M059J (cell line): Measurements from ENCODE around the gene CCDC81. TPM values are rescaled to one million over a fixed set of nuclear protein-coding genes. Genes with fewer than 3 reads are reported as not detected.
A peak's percentile ranks its signal among the peaks of the same experiment; 100 is the strongest.
"Not testable (repeated sequence)": the region's sequence is repeated elsewhere in the genome, so short reads cannot be mapped to it uniquely, and the experiment has no call there.

Experiments
- DNase-seq: peaks from one replicate; pipeline ENCODE4 v3.0.0-alpha.2; 2012; ENCODE audit warnings: low read depth
- total RNA-seq: library from RNA; depleted of rRNA; stranded (reverse); fragments of >200 nt; shearing (Covaris generic); gene quantifications from 2 replicates; pipeline ENCODE4 v1.2.3, GENCODE V29; 2014; rRNA removed

CCDC81 gene
- total RNA-seq, result 0.79 TPM in 2 replicates

DNA sequence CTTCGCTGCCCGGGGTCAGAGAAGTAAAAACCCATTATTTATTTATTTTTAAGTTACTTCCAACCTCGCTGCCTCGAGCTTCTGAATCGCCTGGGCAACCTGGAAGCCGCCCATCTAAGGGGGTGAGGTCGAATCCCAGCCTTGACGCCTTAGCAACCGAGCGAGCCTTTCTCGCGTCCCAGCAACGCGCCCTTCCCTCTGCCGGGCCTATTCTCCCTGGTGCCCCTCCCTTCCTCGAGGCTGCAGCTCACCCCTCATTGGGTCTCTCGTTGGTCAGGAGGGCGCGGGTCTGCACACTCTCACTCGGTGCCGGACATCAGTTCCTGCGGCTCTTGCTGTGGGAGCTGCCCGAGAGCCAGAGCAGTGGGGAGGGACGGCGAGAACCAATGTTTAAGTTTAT is at the start of gene CCDC81:
TSS of gene CCDC81 (plus strand) at position 302 of the 400 bp plus-strand sequence. CDS start 277 bp downstream, outside the sequence.
- DNase-seq, result peak; percentile 22

DNA sequence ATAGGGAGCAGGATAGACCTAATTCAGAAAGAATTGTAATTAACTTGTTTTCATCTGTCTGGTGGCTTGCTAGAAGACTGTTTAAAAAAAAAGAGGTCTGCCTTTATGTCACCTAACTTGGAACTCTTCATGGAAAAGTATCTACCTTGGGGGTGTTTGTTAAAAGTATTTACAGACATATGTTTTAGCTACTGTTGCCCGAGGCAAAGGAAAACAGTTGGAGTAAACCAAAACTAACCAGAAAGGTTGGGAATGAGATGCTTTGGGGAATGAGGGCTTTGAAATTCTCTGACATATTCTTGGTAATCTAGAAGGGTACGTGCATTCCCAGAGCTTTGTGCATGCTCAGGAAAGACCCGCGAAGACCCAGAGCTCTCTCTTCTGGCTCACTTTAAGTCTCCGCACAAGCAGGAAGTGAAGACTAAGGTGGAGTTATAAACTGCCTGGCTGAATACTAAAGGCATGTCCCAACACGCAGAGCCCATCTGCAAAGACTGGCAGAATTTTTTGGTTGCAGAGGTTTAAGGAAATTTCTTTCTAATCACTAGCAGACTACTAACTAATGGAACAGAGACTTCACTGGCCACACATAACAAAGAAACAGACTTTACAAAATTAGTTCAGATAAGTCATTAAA is 39.4 kb upstream of the CCDC81 start:
- peak; percentile 12 for DNase-seq

DNA sequence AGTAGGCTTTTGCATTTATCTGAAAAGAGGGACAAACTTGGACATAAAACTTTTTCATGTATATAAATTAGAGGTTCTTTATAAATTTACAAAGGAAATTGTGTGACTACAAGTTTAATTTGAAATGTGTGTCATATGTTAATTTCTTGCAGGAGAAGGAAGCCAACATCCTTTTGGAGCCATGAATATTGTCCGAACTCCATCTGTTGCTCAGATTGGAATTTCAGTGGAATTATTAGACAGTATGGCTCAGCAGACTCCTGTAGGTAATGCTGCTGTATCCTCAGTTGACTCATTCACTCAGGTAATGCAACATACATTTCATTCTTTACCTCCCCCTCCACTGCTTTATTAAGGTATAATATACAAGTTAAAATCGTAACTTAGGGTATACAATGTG is 37.5 kb upstream of the CCDC81 start:
- no peak for DNase-seq

DNA sequence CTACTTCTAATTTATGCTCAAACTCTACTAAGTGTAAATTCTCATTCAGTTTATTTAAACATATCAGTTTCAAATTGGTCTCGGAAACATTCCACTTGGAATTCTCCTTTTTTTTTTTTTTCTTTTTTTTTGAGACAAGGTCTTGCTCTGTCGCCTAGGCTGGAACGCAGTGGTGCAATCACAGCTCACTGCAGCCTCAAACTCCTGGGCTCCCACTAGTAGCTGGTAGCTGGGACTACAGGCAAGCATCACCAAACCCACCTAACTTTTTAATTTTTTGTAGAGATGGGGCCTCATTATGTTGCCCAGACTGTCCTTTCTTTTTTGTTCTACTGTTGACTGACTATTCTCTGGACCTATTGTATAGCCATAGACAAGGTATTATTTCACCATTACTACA is 33.3 kb upstream of the CCDC81 start:
- DNase-seq, result no peak

DNA sequence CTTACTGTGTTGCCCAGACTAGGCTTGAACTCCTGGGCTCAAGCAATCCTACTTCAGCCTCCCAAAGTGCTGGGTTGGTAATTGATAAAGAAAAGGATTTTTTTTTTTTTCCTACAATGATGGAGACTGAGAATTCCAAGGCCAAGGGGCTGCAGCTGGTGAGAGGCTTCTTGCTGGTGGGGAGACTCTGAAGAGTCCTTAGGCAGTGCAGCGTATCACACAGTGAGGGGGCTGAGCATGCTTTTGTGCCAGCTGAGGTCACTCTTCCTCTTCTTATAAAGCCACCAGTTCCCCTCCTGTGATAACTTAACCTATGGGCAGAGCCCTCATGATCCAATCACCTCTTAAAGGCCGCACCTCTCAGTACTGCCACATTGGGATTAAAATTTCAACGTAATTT is 28.2 kb upstream of the CCDC81 start:
- no peak for DNase-seq

DNA sequence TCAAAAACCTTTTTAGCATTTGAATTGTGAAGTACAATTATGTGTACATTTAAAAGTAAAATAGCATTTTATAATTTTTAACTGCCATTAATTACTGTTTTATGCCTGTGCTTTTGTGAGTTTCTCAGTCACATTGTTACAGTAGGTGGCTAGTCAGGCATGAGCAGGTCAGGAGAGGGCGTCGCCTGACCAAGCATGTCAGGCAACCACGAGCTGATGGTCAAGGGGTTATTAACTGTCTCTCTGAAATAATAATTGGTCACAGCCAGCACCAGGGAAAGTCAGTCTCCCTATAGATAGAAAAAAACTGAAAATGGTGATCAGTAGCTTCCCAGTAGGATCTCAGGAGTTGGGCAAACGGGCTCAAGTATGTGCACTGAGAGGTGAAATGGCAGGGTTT is 19.4 kb upstream of the CCDC81 start:
- peak; percentile 22 for DNase-seq

DNA sequence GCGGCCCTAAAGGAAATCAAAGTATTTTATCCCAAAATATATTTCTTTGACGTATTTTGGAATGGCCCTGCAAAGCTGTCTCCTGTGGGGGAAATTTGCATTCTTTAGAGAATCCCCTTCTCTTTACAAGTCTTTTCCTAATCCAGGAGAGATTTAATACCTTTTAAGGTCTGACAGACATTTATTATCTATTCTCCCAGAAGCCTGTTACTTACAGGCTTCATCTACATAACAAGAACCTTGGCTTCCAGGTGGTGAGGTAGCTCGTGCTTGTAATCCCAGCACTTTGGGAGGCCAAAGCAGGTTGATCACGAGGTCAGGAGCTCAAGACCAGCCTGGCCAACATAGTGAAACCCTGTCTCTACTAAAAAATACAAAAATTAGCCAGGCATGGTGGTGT is 17.3 kb upstream of the CCDC81 start:
- not testable (repeated sequence) for DNase-seq

DNA sequence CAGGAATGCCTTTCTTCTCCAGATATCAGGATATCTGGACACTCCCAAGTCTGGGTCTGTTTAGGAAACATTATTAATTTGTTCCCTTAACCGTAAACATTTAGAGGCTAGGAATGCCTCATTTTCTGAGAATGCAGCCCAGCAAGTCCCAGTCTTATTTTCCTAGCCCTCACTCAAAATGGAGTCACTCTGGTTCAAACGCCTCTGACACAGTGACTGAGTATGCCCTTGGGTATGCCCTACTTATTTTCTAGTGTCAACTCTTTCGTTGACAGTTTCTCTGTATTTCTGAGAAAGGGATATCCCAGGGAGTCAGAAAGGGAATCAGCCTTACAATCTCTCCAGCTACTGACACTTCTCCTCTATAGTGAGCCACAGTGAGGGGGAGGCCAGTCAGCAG is 16.0 kb upstream of the CCDC81 start:
- no peak for DNase-seq

DNA sequence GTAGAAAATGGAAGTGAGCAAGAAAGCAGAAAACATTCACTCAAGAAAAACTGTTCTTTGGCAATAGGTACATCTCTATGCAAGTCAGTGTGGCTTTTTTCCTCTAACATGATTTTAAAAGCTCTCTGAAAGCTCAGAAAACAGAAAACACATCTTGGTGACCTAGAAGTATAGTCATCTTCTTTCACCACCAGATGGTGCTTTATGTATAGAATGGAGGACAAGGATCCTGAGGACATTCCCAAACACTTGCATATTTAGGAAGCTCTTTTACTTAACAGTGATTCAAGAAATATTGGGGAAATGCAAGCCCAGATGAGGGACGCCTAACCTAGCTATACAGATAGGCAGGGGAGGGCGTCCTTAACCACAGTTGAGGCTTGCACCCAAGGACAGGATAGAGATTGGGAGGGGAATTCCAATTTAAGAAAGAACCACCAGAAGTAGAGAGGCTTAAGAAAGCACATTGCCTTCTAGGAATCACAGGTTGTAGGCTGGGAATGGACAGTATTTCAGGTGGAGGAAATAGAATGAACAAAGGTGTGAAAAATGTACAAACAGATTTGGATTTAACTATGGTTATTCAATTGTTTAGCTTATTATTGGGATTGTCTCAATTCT is 13.8 kb upstream of the CCDC81 start:
- peak; percentile 48 for DNase-seq

DNA sequence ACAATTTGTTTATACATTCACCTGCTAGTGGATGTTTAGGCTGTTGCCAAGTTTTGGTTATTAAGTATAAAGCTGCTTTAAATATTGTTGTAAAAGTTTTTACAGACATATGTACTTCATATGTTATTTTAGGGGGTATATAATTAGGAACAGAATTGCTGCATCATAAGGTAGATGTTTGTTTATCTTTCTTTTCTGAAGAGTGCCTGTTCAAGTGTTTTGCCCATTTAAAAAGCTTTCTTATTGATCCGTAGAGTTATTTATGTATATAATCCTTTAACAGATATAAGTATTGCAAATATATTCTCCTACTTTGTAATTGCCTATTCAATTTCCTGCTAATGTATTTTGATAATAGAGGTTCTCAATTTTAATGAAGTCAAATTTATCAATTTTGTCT is 11.3 kb upstream of the CCDC81 start:
- no peak for DNase-seq

DNA sequence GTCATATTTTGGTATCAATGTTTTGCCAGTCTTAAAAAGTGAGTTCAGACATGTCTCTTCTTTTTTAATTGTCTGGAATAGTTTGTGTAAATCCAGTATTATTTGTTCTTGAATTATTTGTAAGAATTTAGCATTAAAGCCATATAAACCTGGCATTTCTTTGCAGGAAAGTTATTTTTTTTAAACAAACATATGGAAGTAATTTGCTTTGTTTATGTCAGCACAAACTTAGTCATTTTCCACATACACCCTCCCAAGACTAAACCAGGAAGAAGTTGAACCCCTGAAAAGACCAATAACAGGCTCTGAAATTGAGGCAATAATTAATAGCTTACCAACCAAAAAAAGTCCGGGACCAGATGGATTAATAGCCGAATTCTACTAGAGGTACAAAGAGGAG is 9.1 kb upstream of the CCDC81 start:
- DNase-seq, result no peak

DNA sequence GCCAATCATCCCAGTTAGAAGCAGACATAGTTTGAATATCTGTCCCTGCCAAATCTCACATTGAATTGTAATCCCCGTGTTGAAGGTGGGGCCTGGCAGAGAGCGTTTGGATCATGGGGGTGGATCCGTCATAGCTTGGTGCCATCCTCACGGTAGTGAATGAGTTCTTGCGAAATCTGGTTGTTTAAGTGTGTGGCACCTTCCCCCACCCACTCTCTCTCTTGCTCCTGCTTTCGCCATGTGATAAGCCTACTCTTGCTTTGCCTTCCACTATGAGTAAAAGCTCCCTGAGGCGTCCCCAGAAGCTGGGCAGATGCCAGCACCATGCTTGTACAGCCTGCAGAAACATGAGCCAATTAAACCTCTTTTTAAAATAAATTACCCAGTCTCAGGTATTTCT is 5.0 kb upstream of the CCDC81 start:
- no peak for DNase-seq

DNA sequence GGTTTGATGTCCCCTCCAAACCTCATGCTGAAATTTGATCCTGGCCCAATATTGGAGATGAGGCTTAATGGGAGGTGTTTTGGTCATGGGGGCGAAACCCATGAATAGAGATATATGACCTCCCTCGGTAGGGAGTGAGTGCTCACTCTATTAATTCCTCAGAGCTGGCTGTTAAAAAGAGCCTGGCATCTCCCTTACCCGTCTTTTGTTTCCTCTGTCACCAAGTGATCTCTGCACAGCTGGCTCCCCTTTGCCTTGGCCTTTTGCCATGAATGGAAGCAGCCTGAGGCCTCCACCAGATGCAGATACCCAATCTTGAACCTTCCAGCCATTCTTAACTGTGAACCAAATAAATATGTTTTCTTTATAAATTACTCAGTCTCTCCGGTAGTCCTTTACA is 4.5 kb upstream of the CCDC81 start:
- DNase-seq, result no peak

DNA sequence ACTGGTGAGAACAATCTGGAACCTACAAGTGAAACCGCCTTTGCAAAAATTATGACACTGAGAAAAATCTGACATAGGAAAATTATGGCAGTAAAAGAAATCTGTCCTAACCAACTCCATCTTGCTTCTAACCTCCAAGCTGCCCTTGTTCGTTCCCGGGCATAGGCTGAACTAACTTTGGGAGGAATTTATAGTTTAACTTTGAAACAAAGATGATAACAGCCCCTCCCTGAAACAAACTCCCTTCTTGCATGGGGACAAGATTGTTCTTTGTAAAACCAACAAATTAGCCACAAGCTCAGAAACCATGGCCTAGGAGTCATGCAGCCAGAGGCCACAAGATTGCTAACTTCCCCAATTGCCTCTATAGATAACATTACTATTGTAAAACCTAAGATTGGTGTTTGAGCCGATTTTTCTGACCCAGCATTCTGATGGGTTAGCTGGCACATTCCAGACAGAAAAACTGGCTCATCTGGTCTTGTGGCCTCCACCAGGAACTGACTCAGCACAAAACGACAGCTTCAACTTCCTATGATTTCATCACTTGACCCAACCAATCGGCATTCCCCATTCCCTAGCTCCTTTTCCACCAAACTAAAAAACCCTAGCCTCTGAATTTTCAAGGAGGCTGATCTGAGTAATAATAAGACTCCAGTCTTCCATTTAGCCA is 3.6 kb upstream of the CCDC81 start:
- peak; percentile 74 for DNase-seq

DNA sequence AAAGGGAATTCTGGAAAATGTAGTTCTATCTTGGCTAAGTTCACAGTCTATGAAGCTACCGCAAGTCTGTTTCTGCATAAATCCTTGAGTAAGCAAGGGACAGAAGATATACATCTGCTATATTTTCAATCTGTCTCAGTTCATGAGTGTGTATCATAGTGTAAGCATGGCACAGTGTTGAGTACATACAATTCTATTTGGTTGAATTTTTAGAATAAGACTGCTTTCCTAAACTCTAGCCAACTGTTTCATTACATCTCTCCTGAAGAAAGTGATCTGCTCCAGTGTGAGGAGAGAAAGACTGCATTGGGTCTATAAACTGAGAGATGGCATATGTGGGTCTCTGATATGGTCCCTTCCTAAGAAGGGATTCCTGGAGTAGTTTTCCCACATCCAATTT is 2.6 kb upstream of the CCDC81 start:
- no peak for DNase-seq

DNA sequence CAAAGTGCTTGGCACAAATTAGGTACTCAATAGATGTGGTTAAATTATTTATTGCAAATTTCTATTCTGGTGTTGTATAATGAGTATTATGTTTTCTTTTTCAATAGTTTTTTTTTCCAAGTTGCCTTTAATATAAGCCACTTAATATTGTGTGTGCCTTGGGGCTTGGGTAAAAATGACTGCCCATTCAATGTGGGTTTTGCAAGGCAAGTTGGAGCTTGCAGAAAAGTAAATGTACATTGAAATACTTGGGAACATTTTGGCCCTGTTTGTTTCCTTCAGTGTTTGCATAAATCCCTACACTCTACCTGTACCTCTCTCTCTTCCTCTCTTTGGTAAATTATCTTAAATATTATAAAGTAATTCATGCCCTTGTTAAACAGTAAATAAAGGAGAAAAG is 2.1 kb upstream of the CCDC81 start:
- no peak for DNase-seq

DNA sequence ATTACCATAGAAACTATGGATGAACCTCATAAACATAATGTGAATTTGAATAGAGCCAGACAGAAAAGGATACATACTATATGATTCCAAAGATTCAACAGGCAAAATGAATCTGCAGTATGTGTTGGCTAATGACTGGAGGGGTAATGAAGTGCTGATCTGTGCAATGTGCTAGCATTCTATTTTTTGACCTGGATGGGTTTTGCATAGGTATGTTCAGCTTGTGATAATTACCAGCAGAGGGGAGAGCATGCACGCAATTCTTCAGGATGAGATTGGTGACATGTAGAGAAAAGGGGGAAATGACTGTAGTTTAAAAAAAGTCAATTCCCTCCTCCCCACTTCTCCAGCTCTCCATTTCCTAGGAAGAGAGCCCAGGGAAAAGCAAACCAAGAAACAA is 618 bp upstream of the CCDC81 start:
- no peak for DNase-seq

DNA sequence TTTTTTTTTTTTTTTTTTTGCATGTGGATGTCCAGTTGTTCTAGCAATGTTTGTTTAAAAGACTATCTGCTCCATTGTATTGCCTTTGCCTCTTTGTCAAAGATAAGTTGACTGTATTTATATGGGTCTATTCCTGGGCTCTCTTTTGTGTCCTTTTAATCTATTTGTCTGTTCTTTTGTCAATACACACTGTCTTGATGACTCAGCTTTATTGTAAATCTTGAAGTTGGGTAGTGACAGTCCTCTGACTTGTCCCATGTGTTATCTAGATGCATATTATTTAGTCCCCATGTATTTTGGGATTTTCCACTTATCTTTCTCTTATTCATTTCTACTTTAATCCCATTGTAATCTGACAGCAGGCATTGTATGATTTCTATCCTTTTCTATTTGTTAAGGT is 3.3 kb downstream of the CCDC81 start:
- DNase-seq, result no peak

DNA sequence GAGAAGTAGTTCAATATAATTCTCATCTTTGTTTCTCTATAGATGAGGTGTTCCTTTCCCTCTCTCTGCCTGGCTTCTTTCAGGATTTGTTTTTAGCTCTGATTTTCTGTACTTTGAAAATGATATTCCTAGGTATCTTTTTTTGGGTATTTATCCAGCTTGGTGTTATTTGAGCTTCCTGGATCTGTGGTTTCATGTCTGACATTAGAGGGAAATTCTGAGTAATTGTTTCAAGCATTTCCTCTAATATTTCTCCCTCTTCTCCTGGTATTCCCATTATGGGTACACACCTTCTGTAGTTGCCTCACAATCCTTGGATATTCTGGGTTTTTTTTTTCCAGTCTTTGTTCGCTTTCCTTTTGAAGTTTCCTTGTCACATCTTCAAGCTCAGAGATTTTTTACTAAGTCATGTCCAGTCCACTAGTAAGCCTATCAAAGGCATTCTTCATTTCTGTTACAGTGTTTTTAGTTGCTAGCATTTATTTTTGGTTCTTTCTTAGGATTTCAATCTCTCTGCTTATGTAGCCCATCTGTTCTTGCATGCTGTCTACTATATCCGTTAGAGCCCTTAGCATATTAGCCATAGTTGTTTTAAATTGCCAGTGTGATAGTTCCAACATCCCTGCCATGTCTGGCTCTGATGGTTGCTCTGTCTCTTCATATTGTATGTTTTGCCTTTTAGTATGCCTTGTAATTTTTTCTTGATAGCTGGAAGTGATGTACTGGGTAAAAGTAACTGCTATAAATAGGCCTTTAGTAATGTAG is 5.8 kb downstream of the CCDC81 start:
- no peak for DNase-seq

DNA sequence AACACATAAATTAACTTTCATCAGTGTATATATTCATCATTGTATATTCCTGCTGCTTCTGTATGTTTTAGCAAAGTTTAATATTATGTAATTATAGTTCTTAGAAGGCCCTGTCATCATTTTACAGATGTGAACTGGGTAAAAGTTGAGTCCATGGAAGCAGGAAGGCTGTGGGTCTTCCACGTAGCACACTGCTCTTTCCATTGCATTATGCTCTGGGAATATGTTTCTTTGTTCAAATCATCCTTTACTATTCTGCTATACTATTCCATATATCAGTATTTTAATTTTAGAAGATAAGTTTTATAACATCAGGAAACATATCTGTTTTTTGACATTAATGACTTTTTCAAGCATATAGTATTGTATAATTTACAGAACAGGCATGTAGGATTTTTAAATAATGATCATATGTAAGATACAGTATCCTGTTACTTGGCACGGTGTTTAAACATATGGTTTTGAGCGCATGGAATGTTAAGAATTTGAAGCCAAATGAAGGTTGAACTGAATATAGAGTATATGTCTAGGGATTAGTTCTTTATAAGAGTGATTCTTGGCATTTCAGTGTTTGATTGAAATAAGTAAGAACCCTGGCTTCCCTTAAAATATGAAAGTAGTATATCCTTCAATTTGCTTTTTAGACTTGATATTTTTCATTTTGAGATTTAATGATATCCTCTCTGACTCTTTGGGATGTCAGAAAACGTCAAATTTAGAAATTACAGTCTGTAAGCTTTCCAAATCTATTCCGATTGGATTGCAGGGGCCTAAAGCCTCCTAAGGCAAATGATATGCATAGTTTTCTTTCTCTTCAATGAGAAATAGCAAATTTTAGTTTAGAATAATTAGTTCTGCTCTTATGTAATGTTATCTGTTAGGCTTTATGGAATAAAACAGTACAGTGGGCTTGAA is 8.6 kb downstream of the CCDC81 start:
- no peak for DNase-seq

DNA sequence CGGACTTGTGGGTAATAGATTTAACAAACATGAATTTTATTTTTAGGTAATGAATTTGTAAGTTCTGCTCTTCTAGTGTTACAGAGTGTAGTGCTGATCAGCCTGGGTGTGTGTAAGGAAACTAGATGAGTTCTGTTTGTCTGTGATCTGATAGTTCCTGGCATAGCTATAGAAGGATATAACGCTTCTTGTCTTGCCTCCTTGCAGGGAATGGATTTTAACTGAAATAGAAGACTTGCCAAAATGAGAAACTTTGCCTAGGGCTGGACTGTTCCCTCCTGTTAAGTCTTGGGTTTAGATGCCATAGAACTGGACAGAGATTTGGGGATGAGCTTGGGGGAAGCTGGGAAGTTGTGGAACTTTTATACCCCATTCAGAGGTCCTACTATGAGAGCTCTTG is 11.6 kb downstream of the CCDC81 start:
- no peak for DNase-seq

DNA sequence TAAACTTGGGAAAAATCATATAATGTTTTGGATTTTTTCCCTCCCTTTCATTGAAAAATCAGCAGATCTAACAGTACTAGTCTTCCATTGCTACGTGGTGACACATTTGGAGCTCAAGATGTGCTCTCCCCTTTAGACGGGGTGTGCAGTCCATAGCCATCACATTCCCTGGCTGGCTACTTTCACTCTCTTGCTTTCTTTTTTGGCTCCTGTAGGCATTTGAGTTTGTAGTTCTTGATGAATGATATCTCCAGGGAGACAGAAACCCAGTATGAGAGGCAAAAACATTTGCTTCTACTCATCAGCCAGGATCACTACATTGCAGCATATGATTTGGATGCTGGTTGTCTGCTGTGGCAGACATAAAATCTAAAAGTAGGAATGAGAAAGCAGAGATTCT is 12.1 kb downstream of the CCDC81 start:
- DNase-seq, result no peak
